HEK293T (cell line): ENCODE data around the gene INPP5A.

Experiments
- ELF4 ChIP-seq: fragments of 450-650 bp; IDR thresholded peaks from 2 replicates; pipeline ENCODE4 v1.6.1; 2017; ENCODE audit warnings: antibody characterized with exemption
- FOXA1 ChIP-seq: fragments of 450-650 bp; IDR thresholded peaks from 2 replicates; pipeline ENCODE4 v1.6.1; 2016; ENCODE audit warnings: mild to moderate bottlenecking
- FOXK2 ChIP-seq: fragments of 450-650 bp; IDR thresholded peaks from 2 replicates; pipeline ENCODE4 v1.6.1; 2016; ENCODE audit warnings: mild to moderate bottlenecking
- TF ChIP-seq, protein P1 (sequence below): fragments of 450-650 bp; IDR thresholded peaks from 2 replicates; pipeline ENCODE4 v1.6.1; 2016

GRCh38 chr10:132656283-132657126, 118.9 kb downstream of the INPP5A start:
- no peak for TF ChIP-seq ELF4
- TF ChIP-seq FOXA1, result no peak
- TF ChIP-seq FOXK2, result no peak
- TF ChIP-seq, protein P1, sequence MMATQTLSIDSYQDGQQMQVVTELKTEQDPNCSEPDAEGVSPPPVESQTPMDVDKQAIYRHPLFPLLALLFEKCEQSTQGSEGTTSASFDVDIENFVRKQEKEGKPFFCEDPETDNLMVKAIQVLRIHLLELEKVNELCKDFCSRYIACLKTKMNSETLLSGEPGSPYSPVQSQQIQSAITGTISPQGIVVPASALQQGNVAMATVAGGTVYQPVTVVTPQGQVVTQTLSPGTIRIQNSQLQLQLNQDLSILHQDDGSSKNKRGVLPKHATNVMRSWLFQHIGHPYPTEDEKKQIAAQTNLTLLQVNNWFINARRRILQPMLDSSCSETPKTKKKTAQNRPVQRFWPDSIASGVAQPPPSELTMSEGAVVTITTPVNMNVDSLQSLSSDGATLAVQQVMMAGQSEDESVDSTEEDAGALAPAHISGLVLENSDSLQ, result no peak
